ENCODE measurements around the gene RGS10.
A peak's percentile ranks its signal among the peaks of the same experiment; 100 is the strongest.
"Not testable (repeated sequence)": the region's sequence is repeated elsewhere in the genome, so short reads cannot be mapped to it uniquely, and the experiment has no call there.

The RGS10 gene

DNA sequence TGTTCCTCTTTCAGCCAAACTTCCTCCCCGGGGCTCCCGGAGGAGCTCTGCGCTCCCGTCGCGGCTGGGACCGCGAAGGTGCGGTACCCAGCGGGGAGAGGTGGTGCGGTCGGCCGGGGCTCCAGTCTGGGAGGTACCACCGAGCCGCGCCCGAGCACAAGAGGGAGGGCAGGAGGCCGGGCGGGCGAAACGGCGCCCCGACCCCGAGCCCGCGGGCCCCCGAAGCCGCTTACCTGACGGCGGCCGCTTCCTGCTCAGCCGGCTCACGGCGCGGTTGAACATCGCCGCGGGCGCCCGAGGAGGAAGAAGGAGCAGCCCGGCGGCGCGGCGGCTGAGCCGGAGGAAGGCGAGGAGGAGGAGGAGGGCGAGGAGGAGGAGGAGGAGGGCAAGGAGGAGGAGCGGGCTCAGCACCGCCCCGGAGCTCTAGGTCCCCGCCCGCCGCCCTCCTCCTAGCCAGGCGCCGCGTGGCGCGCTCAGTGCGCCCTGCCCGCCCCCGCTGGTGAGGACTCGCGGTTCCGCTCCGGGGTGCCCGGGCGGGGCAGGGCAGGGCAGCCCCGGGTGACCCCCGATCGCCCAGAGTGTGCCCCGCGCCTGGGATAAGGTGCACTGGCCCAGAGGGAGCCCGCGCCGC lies at the start of gene RGS10:
TSS of gene RGS10 (minus strand) at position 363 of the 631 bp plus-strand sequence. CDS start at position 282, 81 bp downstream.
- DNase-seq (ENCODE audit: low read depth) = peak; percentile 68

DNA sequence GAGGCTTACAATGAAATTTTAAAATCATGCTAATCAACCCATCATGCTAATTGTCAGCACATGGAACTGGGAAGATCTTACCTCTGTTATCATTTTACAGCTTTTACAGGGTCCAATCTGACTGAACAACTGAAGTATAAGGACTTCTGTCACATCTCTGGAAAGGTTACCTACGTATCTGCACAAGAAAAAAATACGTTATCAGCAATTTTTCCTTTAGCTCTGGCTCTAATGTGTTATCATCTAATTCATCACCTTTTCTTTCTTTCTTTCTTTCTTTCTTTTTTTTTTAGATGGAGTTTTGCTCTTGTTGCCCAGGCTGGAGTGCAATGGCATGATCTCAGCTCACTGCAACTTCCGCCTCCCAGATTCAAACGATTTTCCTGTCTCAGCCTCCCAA lies 45.6 kb upstream of the RGS10 start:
- no peak for DNase-seq (ENCODE audit: low read depth)

DNA sequence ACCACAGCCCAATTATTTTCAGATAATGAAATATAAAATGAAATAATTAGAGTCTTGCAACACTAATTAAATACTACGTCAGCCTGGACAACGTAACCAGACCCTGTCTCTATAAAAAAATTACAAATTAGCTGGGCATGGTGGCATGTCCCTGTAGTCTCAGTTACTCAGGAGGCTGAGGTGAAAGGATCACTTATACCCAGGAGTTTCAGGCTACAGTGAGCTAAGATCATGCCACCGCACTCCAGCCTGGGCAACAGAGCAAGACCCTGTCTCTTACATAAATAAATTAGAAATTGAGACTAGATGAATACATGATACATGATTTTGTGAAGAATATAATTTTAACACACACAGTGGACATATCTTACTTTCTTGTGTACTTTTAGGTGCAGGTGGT lies 35.8 kb upstream of the RGS10 start:
- DNase-seq (ENCODE audit: low read depth) = no peak

DNA sequence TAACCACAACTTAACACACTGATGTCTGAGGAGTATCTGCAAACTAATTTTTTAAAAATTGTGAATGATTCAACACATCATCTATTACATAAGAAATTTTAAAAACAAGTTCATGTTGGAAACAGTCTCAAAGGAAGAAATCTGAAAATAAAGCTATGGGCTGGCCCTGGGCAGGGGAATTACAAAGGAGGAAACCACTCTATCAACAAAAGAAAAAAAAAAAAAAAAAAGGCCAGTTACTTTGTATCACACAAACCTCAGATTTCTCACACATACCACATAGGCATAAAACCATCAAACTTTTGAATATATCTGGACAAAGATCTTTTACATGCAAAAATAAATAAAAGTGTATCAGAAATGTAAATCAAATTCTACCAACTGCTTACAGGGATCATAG lies 33.5 kb upstream of the RGS10 start:
- DNase-seq (ENCODE audit: low read depth) = no peak

- DNase-seq (ENCODE audit: low read depth) = no peak
Measured at GRCh38 chr10:119575506-119575905, 33.0 kb upstream of the RGS10 start.

DNA sequence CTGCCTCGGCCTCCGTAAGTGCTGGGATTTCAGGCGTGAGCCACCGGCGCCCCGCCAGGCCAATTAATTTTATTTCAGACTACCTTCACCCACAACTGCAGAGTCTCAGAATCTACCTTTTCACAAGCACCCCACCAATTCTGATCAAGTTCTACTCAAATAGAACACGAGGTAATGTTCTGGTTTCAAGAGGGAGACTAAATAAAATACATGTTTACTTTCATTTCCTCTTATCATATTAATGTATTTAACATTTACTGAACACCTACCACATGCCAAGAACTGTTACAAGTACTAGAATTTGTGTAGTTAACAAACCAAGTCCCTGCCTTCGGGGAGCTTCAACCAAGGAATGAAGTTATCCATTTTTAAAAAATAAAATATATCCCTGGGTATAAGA lies 25.5 kb upstream of the RGS10 start:
- no peak for DNase-seq (ENCODE audit: low read depth)

- DNase-seq (ENCODE audit: low read depth) = no peak
Measured at GRCh38 chr10:119562097-119562496, 19.6 kb upstream of the RGS10 start.

DNA sequence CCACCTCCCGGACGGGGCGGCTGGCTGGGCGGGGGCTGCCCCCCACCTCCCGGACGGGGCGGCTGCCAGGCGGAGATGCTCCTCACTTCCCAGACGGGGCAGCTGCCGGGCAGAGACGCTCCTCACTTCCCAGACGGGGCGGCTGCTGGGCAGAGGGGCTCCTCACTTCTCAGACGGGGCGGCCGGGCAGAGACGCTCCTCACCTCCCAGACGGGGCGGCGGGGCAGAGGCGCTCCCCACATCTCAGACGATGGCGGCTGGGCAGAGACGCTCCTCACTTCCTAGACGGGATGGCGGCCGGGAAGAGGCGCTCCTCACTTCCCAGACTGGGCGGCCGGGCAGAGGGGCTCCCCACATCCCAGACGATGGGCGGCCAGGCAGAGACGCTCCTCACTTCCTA lies 17.0 kb upstream of the RGS10 start:
- DNase-seq (ENCODE audit: low read depth) = not testable (repeated sequence)

GRCh38 chr10:119556081-119556480 lies 13.6 kb upstream of the RGS10 start:
- not testable (repeated sequence) for DNase-seq (ENCODE audit: low read depth)

DNA sequence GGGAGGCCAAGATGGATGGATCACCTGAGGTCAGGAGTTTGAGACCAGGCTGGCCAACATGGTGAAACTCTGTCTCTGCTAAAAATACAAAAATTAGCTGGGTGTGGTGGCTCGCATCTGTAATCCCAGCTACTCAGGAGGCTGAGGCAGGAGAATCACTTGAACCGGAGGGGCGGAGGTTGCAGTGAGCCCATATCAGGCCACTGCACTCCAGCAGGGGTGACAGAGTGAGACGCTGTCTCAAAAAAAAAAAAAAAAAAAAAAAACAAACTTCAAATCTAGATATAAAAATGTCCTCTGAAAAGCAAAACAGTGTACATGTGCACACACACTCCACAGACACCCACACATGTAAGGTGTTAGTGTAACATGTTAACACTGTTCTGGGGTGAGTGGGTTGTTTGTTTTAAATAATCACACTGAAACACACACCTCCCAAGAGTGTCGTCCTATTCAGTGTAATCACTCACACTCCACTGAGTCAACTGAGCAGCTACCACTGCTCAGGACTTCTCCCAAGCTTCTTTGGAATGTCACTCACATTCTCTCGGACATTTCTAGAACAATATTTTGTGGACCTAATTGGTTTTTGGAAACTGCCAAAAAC lies 12.8 kb upstream of the RGS10 start:
- DNase-seq (ENCODE audit: low read depth) = no peak

- DNase-seq (ENCODE audit: low read depth) = no peak
Measured at GRCh38 chr10:119550827-119551226, 8.3 kb upstream of the RGS10 start.

DNA sequence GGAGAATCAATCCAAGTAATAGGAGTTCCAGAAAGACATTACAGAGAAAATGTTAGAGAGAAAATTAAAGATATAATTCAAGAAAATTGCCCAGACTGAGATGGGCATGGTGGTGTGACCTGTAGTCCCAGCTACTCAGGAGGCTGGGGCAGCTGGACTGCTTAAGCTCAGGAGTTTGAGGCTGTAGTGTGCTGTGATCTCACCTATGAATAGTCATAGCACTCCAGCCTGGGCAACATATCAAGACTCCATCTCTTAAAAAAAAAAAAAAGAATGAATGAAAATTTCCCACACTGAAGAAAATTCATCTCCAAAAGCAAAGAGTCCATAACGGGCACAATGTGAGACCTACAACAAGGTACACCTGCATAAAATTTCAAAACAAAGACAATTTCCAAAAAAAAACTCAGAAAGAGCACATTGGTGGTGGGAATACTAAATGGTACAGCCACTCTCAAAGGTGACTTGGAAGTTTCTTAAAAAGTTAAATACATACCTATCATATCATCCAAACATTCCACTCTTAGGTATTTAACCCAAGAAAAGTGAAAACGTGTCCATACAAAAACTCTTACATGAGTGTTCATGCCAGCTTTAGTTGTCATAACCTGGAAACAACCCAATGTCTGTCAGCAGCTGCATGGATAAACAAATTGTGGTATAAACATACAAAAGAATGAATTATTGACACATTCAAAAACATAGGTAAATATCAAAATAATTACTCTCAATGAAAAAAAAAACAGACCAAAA lies 6.9 kb upstream of the RGS10 start:
- no peak for DNase-seq (ENCODE audit: low read depth)

GRCh38 chr10:119546009-119546408 lies 3.5 kb upstream of the RGS10 start:
- no peak for DNase-seq (ENCODE audit: low read depth)

DNA sequence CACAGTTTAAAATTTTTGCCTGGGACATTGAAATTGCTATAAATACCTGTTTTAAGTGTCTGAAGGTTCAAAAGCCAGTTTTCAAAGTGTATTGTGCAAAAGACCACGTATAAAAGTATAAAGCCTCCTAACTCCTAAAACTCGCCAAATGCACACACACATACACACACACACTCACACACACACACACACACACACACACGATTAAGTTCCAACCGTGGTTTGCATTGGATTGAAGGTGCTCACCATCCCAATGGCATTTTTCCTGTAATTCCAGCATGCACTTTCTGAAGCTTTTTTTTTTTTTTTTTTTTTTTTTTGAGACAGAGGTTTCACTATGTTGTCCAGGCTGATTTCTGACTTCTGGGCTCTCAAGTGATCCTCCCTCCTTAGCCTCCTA lies 2.8 kb upstream of the RGS10 start:
- DNase-seq (ENCODE audit: low read depth) = no peak

GRCh38 chr10:119543814-119544642 lies 1.5 kb upstream of the RGS10 start:
- DNase-seq (ENCODE audit: low read depth) = no peak

- peak; percentile 49 for DNase-seq (ENCODE audit: low read depth)
Measured at GRCh38 chr10:119542988-119543813, 682 bp upstream of the RGS10 start.

DNA sequence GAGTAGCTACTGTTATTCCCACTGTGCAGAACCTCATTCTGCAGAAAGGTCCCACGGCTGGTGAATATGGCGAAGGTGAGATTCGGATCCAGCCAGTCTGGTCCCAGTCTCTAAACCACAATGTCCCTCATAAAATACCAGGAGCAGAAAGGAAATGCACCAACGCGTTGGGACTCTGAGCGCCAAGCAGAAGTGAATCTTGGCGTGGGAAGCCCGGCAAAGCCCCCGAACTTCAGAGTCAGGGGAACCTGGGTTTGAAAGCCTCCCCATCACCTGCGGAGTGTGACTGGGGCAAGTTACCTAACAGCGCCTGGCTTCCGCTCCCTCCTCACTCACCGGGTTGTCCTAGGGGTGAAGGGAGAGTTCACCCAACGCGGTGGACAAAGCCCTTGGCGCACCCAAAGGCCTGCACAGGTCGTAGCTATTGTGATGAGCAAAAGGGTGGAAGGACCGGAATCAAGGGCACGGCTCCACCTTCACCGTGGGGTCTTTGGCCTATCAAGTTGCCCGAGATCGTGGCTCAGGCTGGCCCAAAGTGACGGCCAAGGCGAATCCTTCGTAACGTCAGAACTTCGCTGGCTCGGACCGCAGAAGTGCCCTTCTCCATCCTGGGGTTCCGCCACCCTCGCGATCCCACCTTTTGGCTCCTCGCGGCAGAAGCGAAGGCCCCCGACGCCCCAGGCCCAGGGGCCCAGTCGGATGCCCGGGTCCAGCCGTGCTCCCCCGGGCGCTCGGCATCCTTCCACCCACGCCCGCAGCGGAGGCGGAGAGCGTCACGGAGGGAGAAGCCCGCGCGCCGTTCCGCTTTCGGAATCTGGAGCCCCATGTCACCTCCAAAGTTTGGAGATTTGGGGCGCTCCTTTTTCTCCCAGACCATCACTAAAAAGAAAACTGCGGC lies 811 bp downstream of the RGS10 start:
- peak; percentile 33 for DNase-seq (ENCODE audit: low read depth)

GRCh38 chr10:119541046-119541445 lies 1.5 kb downstream of the RGS10 start:
- no peak for DNase-seq (ENCODE audit: low read depth)

DNA sequence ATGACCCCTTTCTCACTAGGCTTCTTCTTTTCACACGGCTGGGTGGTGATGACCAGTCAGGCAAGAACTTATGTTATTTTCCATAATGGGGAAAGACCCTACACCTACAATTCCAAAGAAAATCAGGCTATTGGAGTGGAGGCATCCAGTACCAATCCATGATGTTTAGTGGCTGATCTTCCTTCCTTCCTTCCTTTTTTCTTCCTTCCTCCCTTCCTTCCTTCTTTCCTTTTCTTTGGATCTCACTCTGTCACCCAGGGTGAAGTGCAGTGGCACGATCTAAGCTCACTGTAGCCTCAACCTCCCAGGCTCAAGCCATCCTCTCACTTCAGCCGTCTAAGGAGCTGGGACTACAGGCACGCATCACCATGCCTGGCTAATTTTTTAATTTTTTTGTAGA lies 2.5 kb downstream of the RGS10 start:
- no peak for DNase-seq (ENCODE audit: low read depth)

GRCh38 chr10:119539359-119539825 lies 3.1 kb downstream of the RGS10 start:
- DNase-seq (ENCODE audit: low read depth) = no peak
